Mucosa of descending colon (tissue), 3 donors: Measurements from ENCODE around the gene LHX3. TPM values are rescaled to one million over a fixed set of nuclear protein-coding genes. Genes with fewer than 3 reads are reported as not detected.
A peak's percentile ranks its signal among the peaks of the same experiment; 100 is the strongest.

Experiments
- ATAC-seq: fragments of 200-7000 bp; cut with Tn5 transposase; one replicate; pipeline ENCODE4 v1.9.1; 2020; ENCODE audit warnings: mild to moderate bottlenecking, moderate library complexity
- DNase-seq, 3 donors: peaks; one replicate each; pipeline ENCODE4 v3.0.0-alpha.2; 2020
- H3K36me3 ChIP-seq: fragments of 200-600 bp; one replicate; pipeline ENCODE4 v1.8.0; 2021; ENCODE audit warnings: low read depth, mild to moderate bottlenecking
- H3K4me1 ChIP-seq: fragments of 200-600 bp; one replicate; pipeline ENCODE4 v1.8.0; 2021; ENCODE audit warnings: low read depth, mild to moderate bottlenecking
- H3K4me3 ChIP-seq: fragments of 200-600 bp; one replicate; pipeline ENCODE4 v1.8.0; 2021; ENCODE audit warnings: mild to moderate bottlenecking
- H3K9me3 ChIP-seq: fragments of 200-600 bp; one replicate; pipeline ENCODE4 v1.8.0; 2021; ENCODE audit warnings: mild to moderate bottlenecking
- CTCF ChIP-seq: fragments of 200-600 bp; IDR thresholded peaks from one replicate; pipeline ENCODE4 v1.8.0; 2022; ENCODE audit warnings: antibody characterized with exemption, mild to moderate bottlenecking
- intact Hi-C, 2 donors: fragments of 100-400 bp; cut with DNase I in 1 of 2; cut with micrococcal nuclease in 1 of 2; formaldehyde crosslinking; loops; one replicate each; pipeline versions ENCODE4 v1.11.0 to v1.11.1; 2022; cut with DNase I, micrococcal nuclease
- total RNA-seq, 3 donors: library from RNA; stranded (reverse); fragmentation: NEBNext Ultra II Directional in 2 of 3; extraction: Animal tissue kit (Norgen Biotek cat#: 25700) in 2 of 3; gene quantifications; one replicate each; pipeline versions ENCODE4 v1.2.1 to v1.2.4, GENCODE V29; 2021 to 2023
- donor health status: DM: no; HTN: no; CAD: no; lungs with moderate emphysema.
- donor health status: DM: no; HTN: no; CAD: no.
- donor health status: DM: no; HTN: yes; CAD: no.

Gene LHX3
- total RNA-seq, 3 donors from 2014 or later, result not detected

GRCh38 chr9:136147038-136147889 is 57.7 kb downstream of the LHX3 start:
- no peaks in the 10 kb centered on the region for H3K9me3 ChIP-seq
- H3K4me1 ChIP-seq, result no peaks in the 10 kb centered on the region
- no peak for TF ChIP-seq CTCF
- no peaks in the 10 kb centered on the region for H3K36me3 ChIP-seq
- intact Hi-C loops, result no loop called here
- DNase-seq (peak in 1 of 3 donors; percentile 41), ATAC-seq (no peak)
- no peak overlapping the region for H3K4me3 ChIP-seq

Other genes with a start within 250 kb of the LHX3 start
- 10 to 100 TPM; 55.5 to 70.4 (median 64.0) TPM for gene UBAC1, start 243.8 kb downstream of the LHX3 start, total RNA-seq
- 10 to 100 TPM; 15.9 to 81.3 (median 22.1) TPM for gene NACC2, start 109.8 kb downstream of the LHX3 start, total RNA-seq
- gene TMEM250, start 86.3 kb downstream of the LHX3 start, total RNA-seq, result 10 to 100 TPM; 47.4 to 54.1 (median 52.0) TPM
- 1 to 10 TPM; 6.1 to 8.1 (median 7.1) TPM for gene QSOX2, start 40.7 kb upstream of the LHX3 start, total RNA-seq
- gene CCDC187, start 99.0 kb upstream of the LHX3 start, total RNA-seq, result under 1 TPM; 0.19 to 0.93 (median 0.48) TPM
- gene GPSM1, start 122.4 kb upstream of the LHX3 start, total RNA-seq, result 10 to 100 TPM in 1 of 3 donors, 1 to 10 TPM in 2; 2.4 to 15.0 (median 4.2) TPM
- 10 to 100 TPM in 2 of 3 donors, 1 to 10 TPM in 1; 9.3 to 17.1 (median 10.8) TPM for gene DNLZ, start 158.6 kb upstream of the LHX3 start, total RNA-seq
- 1 to 10 TPM; 2.2 to 2.4 (median 2.2) TPM for gene CARD9, start 168.5 kb upstream of the LHX3 start, total RNA-seq
- gene SNAPC4, start 195.0 kb upstream of the LHX3 start, total RNA-seq, result 1 to 10 TPM; 7.4 to 7.6 (median 7.6) TPM
- 10 to 100 TPM; 27.8 to 47.6 (median 33.2) TPM for gene ENTR1, start 205.5 kb upstream of the LHX3 start, total RNA-seq
- gene PMPCA, start 205.5 kb upstream of the LHX3 start, total RNA-seq, result 10 to 100 TPM; 42.1 to 50.7 (median 45.1) TPM
- gene INPP5E, start 234.7 kb upstream of the LHX3 start, total RNA-seq, result 10 to 100 TPM in 1 of 3 donors, 1 to 10 TPM in 2; 9.5 to 14.4 (median 9.6) TPM